GM10248 (cell line): ENCODE data around the gene RAB1B.

Experiments used
- CTCF ChIA-PET: fragments of 300-600 bp; sonication (Branson Sonifier 250); formaldehyde crosslinking; extraction: SDS; loops from one replicate; lab custom pipeline; 2021; ENCODE audit warnings: antibody characterized with exemption; lab: Yijun Ruan, JAX
- POLR2A ChIA-PET: fragments of 350-650 bp; sonication (Branson Sonifier 250); formaldehyde crosslinking; extraction: SDS; loops from one replicate; lab custom pipeline; 2020; ENCODE audit warnings: antibody characterized with exemption; lab: Yijun Ruan, JAX
- DNase-seq: peaks from one replicate; pipeline ENCODE4 v3.0.0; 2012; ENCODE audit errors: extremely low spot score
- TF ChIP-seq, protein P1 (sequence below): IDR thresholded peaks from 2 replicates; pipeline ENCODE4 v1.5.1; 2012; ENCODE audit warnings: mild to moderate bottlenecking, low read depth; ENCODE audit errors: extremely low read depth, missing control alignments, control extremely low read depth

The RAB1B gene

DNA sequence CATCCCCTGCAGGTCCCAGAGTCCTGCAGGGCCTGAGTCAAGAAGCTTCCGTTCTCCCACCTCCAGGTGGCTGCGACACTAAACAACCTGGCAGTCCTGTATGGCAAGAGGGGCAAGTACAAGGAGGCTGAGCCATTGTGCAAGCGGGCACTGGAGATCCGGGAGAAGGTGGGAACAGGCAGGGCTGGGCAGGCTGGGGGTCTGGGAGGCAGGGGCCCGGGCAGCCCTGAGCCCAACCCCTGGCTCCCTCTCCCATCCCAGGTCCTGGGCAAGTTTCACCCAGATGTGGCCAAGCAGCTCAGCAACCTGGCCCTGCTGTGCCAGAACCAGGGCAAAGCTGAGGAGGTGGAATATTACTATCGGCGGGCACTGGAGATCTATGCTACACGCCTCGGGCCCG is 4.7 kb upstream of the RAB1B start:
- POLR2A ChIA-PET: no interaction called here
- no peak for DNase-seq
- CTCF ChIA-PET: interaction anchor here (0.8 kb wide), 1 partner anchor 9 kb away, joined by 3 read pairs; no protein-coding TSS in a partner anchor
- TF ChIP-seq, protein P1, sequence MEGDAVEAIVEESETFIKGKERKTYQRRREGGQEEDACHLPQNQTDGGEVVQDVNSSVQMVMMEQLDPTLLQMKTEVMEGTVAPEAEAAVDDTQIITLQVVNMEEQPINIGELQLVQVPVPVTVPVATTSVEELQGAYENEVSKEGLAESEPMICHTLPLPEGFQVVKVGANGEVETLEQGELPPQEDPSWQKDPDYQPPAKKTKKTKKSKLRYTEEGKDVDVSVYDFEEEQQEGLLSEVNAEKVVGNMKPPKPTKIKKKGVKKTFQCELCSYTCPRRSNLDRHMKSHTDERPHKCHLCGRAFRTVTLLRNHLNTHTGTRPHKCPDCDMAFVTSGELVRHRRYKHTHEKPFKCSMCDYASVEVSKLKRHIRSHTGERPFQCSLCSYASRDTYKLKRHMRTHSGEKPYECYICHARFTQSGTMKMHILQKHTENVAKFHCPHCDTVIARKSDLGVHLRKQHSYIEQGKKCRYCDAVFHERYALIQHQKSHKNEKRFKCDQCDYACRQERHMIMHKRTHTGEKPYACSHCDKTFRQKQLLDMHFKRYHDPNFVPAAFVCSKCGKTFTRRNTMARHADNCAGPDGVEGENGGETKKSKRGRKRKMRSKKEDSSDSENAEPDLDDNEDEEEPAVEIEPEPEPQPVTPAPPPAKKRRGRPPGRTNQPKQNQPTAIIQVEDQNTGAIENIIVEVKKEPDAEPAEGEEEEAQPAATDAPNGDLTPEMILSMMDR: no peak

- TF ChIP-seq, protein P1: no peak
- ChIA-PET POLR2A (interaction anchor here (0.6 kb wide), 1 partner anchor 461 kb away, joined by 8 read pairs; no protein-coding TSS in a partner anchor), CTCF (interaction anchor here (0.8 kb wide), 1 partner anchor 9 kb away, joined by 3 read pairs; no protein-coding TSS in a partner anchor)
- DNase-seq: no peak
Measured at GRCh38 chr11:66264383-66264782, 4.1 kb upstream of the RAB1B start.

GRCh38 chr11:66264914-66265313 is 3.5 kb upstream of the RAB1B start:
- TF ChIP-seq, protein P1: peak; percentile 40
- DNase-seq: no peak
- POLR2A ChIA-PET: interaction anchor here (0.6 kb wide), 1 partner anchor 460 kb away, joined by 8 read pairs; no protein-coding TSS in a partner anchor
- CTCF ChIA-PET: interaction anchor here (1.8 kb wide), 1 partner anchor 43 kb away, joined by 6 read pairs; no protein-coding TSS in a partner anchor

DNA sequence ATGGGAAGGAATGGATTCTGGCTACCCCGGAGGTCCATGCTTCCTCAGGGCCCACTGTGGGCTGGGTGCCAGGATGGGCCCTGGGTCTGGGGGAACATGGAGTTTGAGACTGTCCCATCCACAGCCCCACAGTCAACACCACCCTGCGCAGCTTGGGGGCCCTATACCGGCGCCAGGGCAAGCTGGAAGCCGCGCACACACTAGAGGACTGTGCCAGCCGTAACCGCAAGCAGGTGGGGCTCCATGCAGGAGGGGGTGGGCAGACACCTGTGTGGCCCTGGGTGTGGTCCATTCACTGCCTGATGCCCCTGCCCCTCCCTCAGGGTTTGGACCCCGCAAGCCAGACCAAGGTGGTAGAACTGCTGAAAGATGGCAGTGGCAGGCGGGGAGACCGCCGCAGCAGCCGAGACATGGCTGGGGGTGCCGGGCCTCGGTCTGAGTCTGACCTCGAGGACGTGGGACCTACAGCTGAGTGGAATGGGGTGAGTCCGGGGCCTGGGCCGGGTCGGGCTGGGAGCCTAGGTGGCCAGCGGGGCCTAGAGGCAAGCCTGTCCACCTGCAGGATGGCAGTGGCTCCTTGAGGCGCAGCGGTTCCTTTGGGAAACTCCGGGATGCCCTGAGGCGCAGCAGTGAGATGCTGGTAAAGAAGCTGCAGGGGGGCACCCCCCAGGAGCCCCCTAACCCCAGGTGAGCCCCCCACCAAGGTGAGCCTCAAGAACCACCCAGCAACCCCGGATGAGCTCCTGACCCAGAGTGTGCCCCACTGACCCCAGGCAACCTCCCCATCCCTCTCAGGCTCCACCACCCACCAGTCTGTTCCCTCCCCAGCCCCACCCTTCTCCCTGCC is 2.7 kb upstream of the RAB1B start:
- POLR2A ChIA-PET: no interaction called here
- CTCF ChIA-PET: interaction anchor here (1.0 to 1.8 kb wide), 2 partner anchors 14 to 44 kb away, joined by 3 to 6 read pairs; no protein-coding TSS in a partner anchor
- TF ChIP-seq, protein P1: no peak
- DNase-seq: no peak

DNA sequence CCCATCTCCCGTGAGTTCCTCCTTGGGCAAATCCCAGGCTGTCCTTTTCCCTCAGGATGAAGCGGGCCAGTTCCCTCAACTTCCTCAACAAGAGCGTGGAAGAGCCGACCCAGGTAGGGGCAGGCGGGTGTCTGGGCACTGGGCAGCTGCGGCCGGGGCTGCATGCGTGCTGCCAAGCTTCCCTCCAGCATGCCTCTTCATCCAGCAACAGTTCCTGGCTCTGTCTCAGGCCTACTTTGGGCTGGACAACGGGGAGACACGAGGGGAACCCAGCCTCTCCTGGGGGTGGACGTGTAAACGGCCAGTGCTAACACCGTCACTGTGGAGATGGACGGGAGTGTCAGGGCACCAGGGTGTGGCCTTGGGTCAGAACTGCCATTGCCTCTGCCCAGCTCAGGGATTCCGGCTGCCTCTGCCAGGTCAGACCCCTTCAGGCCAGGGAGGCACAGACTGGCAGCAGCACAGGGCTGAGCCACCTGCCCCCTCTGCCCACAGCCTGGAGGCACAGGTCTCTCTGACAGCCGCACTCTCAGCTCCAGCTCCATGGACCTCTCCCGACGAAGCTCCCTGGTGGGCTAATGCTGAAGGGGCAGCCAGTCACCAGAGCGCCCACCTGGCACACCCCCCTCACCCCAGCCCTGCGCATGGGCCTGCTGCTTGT is 1.9 kb upstream of the RAB1B start:
- ChIA-PET CTCF (interaction anchor here (1.0 to 1.8 kb wide), 2 partner anchors 15 to 45 kb away, joined by 3 to 6 read pairs; no protein-coding TSS in a partner anchor), POLR2A (interaction anchor here (1.4 kb wide), 1 partner anchor 15 kb away, joined by 4 read pairs; no protein-coding TSS in a partner anchor)
- TF ChIP-seq, protein P1: no peak
- DNase-seq: no peak

DNA sequence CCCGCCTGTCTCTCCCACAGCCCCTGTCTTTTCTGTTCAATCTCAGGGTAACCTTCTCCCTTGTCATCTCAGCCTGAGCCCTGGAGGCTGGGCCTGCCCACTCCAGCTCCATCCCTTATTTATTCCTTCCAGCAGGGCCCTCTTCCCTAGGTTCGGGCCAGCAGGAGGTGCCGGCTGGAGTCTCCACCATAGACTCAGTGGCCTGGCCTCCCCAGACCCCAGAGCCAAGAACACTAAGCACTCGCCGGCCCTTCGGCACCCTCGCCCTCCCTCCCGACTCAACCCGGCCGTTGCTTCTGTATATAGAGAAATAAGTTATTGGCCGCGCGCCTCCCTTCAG is 1.4 kb upstream of the RAB1B start:
- TF ChIP-seq, protein P1: no peak
- DNase-seq: no peak
- ChIA-PET CTCF (interaction anchor here (2.2 kb wide), 1 partner anchor 45 kb away, joined by 10 read pairs; no protein-coding TSS in a partner anchor), POLR2A (interaction anchor here (1.3 to 1.4 kb wide), 2 partner anchors 14 to 19 kb away, joined by 4 to 5 read pairs; no protein-coding TSS in a partner anchor)
